SH-SY5Y (cell line): ENCODE data around the gene ANLN.

Experiments
- GATA2 ChIP-seq: IDR thresholded peaks from 2 replicates; pipeline ENCODE4 v1.6.1; 2011; ENCODE audit warnings: mild to moderate bottlenecking, low read depth, low read length
- GATA3 ChIP-seq: IDR thresholded peaks from 2 replicates; pipeline ENCODE4 v1.6.1; 2011; ENCODE audit warnings: low read depth, mild to moderate bottlenecking, low read length, moderate library complexity

DNA sequence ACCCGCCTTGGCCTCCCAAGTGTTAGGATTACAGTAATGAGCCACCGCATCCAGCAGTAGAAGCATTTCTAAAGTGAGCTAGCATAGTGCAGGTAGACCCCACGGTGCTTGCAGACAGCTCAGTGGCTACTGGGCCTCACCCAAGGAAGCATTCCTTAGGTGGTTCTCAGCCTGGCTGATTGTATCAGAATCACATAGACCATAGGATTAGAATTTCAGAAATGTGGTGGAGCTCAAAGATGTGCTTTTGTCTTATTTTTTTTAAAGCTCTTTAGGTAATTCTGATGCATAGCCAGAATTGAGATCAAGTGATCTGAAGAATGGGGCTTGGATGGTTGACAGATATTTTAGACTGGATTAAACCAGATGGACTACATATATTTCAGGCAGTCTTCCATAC, 10.9 kb downstream of the ANLN start:
- TF ChIP-seq GATA2 = no peak
- no peak for TF ChIP-seq GATA3
